Amniotic stem cell (primary cell): ENCODE results near the gene ABHD13.
"Not testable (repeated sequence)": the region's sequence is repeated elsewhere in the genome, so short reads cannot be mapped to it uniquely, and the experiment has no call there.

ENCODE experiments used
- DNase-seq: peaks from one replicate; lab custom pipeline; 2025; lab: John Stamatoyannopoulos, UW

ABHD13 gene

DNA sequence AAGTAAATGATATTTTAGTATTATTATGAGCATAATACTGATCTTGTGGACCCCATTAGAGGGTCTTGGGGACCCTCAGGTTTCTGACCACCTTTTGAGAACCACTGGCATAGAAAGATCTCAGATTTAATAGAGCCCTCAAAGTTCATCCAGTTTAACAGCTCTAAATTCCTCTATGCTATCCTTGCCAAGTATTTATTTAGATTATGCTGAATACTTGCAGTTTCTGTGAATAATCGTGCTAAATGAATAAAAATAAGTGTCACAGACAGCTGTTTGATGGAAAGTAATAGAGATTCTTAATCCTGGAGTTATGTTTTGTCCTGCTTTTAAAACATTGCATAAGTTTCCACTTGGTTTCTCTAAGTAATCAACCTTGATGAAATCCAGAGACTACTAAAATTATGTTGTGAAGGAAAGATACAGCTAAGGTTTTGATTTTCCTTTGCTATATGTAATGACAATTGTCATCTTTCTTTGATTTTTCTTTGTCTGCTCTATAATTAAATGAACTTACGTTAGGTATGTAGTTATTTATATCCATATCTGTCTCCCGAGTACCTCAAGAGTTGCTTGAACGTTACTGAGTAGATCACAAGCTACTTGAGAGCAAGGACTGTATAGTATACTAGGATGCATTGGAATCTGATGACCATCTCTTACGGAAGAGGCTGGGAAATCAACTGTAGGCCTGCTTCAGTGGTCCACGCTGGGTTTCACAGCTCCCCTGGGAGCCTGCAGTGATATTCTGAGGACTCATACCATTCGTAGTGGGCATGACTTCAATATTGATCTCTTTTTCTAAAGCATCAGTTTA, 5.7 kb downstream of the ABHD13 start:
- no peak for DNase-seq

DNA sequence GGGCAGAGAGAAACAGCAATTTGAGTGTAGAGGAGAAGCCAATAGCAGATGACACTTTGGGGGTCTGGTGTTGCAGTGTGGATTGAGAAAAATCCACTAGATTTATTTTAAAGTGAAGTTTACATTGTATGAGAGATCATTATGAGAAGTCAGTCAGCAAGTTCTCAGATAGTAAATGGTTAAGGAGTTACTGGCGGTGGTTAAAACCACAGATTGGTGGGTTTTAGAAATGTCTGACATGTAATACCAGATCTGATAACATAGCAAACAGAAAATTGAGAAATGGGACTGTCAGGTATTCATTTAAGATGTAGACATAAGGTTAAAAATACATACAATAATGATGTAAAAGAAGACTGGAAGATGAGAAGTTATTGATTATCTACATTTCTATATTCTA, 7.2 kb downstream of the ABHD13 start:
- no peak for DNase-seq

DNA sequence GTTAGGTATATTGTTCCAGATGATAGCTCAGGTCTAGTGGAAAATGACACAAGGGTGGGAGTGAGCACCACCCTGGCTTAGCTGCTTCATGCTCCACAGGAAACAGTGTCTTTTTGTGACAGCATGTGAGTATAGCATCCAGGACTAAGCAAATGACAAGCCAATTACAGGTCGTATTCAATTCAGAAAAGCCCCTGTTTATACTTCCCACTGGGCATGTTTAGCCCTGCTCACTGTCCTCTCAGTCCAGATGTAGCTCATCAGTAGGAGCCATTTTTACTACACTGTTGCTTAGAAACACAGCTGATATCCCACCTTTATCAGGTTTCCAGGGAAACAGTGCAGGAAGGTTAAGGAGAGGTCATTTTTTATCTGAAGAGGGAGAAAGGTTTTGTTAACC, 8.0 kb downstream of the ABHD13 start:
- no peak for DNase-seq

DNA sequence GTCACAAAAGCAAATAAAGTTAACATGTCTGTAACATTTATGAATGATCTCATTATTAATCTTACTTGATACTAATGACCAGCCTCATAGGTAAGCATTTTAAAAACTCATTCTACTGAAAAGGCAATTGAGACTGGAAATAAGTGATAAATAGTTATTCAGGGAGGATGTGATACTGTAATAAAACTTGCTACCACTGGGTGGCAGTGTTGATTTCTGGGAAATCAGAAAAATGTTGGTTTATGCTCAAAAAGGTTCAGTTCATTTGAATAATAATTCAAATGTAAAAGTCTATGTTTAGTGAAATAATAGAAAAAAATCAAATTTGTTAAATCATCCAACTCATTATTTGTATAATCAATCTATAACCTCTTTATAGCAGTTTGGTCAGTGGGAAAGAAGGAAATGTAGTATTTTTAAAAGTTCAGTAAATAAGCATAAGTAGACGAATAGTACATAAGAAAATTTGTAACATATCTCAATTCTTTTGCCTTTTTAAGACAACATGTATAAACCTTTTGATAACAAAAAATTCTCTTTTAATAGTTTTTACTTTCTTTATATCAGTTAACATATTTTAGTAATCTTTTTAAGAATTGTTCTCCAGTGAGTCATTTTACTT, 9.6 kb downstream of the ABHD13 start:
- DNase-seq = peak; percentile 11

DNA sequence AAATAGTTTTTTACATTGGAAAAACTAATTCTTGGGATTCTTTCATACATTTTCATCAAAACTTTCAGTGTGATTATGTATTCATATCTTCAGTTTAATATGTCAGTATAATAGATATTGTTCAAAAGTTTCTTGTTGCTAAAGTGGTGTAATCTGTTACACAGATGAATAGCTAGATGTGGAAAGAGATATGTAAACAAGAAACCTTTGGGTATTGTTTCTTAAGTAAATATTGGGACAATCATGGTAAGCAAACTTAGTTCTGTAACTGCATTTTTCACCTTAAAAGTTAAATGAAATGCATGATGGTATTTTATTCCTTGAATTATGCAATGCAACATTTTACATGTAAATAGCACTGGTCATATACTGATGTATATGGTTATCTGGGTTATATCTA, 12.2 kb downstream of the ABHD13 start:
- no peak for DNase-seq

DNA sequence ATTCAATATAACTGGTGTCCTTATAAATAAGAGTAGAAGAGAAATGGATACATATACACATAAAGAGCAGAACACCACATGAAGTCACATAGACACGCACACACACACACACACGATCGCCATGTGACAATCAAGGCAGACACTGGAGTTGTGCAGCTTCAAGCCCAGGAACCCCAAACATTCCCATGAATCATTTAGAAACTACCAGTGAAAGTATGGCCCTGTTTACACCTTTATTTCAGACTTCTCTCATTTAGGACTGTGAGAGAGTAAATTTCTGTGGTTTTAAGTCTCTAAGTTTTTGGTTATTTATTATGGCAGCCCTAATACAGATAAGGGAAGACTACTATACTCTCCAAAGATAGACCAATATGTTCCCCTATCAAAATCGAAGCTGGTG, 31.0 kb downstream of the ABHD13 start:
- no peak for DNase-seq

DNA sequence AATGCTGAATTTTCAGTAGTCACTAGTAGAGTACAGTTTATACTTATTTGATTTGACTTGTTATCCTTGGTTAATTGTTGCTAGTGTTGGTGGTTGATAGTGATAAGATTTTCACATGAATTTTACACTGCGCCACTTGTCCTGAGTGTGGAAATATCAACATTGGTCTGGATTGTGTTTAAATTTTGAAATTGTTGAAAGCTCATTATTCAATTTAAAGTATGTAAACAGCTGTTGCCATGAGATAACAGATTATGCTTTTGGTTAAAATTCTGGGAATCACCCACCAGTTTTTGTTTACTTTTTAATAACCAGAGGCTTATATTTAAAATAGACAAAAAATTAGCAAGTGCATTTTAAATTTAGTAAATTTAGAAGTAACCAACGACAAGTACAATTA, 39.1 kb downstream of the ABHD13 start:
- DNase-seq = no peak

DNA sequence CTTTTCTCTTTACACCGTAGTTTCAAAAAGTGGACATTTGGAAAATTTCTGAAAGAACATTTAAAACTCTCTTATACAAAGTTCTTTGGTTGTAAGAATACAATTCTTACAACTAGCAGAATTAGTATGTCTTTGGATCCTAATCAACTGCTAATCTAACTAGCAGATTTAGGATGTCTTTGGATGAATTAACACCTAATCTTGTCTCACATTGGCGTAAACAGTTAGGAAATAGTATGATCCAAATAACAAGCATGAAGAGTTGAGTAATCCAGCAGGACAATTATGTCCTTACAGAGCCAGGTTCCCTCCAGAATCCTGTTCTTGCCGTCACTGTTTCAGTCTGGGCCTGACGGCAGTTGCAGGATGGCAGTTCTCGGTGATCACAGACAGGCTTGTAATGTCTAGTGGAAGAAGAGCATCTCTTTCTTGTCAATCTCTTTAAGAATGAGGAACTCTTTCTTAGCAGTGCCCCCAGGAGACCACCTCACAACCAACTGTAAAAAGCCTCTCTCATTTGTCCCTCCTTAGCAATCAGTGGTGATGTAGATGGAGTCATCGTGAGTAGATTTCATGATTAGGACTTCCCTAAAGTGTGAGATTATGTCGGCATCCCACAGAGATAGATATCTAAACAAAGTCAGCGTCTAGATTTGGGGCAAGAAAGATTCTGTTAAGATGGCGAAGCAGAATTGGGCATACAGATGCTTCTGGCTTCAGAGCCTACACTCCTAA, 45.6 kb downstream of the ABHD13 start:
- DNase-seq = no peak

DNA sequence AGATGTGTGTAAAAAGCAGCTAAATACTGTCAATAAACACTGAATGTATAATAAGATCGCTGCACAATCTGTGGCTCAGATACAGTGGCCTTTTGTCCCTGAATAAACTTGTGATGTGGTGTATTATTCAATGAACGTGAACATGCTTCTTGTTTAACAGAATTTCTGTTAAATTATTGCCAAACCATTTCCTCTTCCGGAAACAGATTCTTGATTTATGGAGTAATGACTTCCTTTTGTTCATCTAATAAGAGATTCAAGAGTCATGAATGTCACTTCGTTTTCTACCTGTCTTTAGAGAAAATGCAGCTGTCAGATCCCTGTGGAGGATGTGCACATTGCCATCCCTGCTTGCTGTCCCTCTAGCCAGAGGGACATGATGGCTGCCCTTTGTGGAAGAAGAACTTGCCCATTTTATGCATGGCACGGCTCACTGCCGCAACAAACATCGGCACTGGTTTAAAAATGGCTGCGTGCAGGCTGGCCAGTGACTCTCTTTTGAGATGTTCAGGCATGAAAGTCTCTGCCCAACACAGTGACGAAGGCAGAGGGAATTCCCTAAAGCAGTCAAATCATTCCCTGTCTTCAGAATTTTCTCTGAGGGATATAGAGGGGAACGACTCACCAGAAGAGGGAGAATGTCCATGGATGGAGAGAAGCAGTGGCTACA, 48.3 kb downstream of the ABHD13 start:
- DNase-seq = no peak

DNA sequence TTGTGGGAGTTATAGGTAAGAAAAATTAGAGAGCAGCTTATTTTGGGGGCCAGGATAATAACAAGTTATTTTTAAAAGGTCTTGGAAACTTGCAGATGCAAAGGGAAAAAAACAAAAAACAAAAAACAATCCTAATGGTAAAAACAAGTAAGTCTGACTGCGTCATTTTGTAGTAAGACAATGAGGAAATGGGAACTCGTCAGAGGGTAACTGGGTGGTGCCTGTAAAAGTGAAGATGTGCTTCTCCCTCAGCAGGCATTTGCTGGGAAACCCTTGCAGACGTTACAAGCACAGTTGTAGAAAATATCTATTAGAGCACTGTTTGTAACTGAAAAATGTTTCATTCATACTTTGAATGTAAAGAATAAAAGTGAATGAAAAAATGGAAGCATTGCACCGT, 49.2 kb downstream of the ABHD13 start:
- no peak for DNase-seq

DNA sequence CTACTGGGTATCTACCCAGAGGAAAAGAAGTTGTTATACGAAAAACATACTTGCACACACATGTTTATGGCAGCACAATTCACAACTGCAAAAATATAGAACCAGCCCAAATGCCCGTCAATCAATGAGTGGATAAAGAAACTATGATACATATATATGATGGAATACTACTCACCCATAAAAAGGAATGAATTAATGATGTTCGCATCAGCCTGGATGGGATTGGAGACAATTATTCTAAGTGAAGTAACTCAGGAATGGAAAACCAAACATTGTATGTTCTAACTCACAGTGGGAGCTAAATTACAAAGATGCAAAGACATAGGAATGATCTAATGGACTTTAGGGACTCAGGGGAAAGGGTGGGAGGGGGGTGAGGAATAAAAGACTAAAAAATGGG, 49.7 kb downstream of the ABHD13 start:
- DNase-seq = not testable (repeated sequence)

DNA sequence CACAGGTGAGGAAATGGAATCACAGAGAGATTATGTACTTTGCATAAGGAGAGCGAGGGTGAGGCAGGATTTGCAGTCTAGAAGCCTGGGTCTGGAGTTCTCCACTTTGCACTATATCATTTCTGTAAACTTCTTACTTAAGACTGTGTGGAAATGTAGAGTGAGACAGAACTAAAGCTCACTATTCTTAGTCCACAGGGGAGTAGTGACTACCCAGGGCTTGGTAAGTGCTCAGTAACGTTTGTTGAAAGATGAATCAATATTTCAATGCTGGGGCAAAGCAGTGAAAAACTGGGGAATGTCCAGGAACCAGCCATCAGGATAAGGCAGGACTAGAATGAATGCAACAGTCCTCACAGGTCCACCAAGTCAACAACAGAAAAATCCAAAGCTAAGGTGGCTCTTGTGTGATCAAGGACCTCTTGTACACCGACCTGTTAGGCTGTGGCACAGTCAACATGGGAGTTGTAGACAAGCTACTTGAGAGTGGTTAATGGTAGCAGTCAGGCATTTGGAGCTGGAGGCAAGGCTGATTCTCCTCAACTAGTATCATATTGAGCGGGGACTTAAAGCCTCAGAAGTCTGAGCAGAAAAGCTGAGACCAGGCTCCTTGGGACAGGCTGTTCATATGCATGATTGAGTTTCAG, 50.4 kb downstream of the ABHD13 start:
- DNase-seq = no peak

DNA sequence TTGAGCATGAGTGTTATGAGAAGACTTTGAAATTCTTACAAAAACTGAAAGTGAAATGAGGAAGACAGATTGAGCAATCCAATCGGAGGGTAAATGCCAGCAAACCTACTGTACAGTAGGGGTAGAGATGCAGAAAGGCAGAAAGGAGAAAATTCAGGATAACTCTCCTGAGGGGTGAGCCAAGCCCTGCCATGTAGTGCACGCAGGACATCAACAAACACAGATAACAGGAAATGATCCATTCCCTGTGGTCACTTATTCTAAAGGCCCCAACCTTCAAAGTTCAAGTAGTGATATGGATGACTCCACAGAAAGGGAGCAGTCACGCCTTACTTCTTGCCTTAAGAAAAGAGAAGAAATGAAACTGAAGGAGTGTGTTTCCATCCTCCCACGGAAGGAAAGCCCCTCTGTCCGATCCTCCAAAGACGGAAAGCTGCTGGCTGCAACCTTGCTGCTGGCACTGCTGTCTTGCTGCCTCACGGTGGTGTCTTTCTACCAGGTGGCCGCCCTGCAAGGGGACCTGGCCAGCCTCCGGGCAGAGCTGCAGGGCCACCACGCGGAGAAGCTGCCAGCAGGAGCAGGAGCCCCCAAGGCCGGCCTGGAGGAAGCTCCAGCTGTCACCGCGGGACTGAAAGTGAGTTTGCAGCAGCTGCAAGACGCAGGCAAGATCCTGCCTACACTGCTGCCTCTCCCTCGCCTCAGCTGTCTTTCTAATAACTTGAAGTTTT, 51.6 kb downstream of the ABHD13 start, which contains the start of gene TNFSF13B:
TNFSF13B (plus strand) TSS at position 118 of the 728 bp plus-strand sequence; CDS start at position 296, 178 bp downstream.
- peak; percentile 12 for DNase-seq

DNA sequence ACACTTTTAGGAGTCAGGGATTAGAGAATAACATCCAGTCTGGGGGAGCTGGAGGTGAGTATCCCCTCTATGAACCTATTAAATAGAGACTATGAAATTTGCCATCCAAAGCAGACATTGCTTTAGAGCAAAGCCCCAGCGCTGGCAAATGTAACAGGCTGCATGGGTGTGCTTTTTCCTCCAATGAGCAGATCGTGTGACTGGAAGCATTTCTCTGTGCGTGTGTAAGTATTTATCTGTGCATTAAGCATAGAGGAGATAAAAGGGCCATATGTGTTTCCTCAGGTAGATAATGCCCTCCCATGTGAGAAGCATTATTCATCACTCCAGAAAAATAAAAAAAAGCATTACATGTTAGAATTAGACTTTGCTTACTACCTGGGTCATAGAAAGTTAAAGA, 52.2 kb downstream of the ABHD13 start:
- DNase-seq = no peak

DNA sequence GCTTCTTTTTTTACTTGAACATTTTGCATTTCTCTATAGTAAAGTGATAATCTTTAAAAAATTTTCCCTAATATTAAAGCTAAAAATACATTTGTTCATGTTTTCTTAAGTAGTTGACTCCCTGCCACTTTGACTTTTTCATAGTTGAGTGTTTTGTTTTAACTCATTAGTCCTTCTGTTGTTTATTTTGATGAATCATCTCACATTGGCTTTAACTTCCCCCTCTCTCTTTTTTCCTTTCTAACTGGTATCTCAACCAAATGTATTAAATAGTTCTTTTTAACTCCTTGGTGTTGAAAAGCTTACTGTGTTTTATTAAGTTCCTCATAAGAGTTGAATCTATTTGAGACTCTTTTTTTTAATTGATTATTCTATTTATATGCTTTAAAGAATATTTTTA, 54.1 kb downstream of the ABHD13 start:
- DNase-seq = no peak

DNA sequence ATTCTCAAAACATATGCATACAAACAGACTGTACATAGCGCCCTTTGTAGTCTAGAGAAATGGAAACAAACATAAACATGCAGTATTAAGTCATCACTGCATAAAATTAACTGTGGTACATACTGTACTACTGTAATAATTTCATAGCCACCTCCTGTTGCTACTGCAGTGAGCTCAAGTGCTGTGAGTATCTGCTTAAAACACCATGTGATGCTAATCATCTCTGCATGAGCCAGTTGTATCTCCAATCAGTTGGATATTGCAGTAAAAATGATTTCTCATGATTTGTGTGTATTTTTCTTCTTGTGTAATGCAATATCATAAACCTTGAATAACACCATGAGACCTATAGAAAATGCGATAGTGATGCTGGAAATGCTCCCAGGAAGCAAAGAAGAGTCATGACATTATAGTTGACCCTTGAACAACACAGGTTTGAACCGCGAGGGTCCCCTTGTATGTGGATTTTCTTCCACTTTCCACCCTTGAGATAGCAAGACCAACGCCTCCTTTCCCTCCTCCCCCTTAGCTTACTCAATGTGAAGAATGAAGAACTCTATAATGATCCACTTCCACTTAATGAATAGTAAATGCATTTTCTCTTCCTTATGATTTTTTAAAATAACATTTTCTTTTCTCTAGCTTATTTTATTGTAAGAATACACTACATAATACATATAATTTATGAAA, 55.4 kb downstream of the ABHD13 start:
- no peak for DNase-seq

DNA sequence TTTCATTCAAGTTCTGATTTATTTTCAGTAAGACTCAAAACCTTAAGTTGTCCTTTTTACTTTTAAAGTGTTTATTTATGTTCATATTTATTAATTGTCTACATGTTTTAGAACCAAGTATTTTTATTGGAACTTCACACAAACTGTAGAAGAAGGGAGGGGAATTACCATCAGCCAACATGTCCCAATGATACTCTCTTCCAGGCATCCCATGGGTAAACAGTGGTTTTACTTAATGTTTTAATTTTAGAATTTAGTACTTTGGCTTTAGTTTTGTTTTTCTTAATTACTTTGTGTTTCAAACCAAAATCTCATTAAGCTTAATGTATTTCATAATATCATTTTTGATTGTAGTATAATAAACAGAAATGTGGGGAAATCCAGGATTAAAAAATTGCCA, 56.5 kb downstream of the ABHD13 start:
- no peak for DNase-seq

DNA sequence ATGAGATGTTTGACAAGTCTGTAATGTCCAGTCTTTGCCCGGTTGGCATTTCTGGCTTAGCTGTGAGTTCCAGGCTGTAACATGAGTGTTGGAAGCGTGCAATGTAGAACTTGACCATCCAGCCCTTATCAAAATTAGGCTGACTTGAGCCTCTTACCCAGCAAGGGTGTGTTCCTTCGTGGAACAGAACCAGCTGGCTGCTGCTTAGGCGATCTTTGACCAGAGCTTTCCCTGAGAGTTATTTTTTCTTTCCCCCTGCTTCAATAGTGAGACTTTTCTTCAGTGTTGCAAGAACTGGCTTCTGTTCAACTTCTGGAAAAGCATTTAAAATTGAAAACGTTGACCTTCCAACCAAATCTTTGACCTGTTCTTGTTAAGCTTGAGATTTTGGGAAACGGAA, 57.9 kb downstream of the ABHD13 start:
- no peak for DNase-seq

DNA sequence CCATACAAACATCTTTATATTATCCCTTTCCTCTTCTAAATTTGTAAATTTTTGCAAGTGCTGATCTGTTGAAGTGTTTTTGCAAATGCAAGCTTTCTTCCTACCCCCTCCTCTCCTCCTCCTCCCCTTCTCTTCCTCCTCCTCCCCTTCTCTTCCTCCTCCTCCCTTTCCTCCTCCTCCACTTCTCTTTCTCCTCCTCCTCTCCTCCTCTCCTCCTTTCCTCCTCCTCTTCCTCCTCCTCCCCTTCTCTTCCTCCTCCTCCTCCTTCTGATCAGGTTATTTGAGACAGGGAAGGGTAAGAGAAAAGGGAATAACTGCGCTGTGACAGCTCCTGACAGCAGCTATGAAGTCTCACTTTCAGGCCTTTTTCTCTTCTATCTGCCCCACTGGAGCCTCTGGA, 60.3 kb downstream of the ABHD13 start:
- no peak for DNase-seq

DNA sequence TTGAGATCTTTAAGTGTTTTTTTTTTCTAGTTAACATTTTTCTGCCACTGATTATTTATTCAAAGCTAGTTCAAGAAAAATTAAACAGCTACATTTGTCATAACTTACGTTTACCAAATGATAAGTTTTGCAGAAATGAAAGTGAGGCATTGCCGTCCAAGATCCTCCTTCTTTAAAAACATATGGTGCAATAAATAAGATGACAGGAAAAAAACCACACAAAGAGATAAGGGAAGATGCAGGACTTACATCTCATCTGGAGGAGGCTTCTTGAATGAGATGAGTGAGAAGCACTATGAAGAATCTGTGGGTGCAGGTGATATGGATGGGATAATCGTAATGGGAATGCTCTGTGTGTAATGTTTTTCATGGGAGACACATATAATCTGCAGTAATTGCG, 63.7 kb downstream of the ABHD13 start:
- no peak for DNase-seq

DNA sequence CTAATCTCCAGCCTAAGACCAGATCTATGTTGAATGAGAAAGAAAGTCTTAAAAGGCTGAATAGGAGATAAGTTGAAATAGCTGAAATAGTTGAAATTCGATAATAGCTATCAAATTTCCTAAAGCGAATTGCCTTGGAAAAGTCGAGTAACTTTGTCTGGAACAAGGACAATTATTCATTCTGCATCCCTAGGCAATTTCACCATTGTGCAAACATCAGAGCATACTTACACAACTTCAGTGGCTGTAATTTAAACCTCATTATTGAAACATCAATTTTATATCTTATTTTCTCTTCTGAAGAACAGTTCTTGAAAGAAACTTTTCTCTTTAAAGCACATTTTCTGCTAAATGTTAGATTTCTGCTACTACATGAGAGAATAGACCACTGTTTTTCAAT, 64.9 kb downstream of the ABHD13 start:
- DNase-seq = no peak
